GM12878 (cell line): ENCODE results near the gene ERN1. TPM values are rescaled to one million over a fixed set of nuclear protein-coding genes. Genes with fewer than 3 reads are reported as not detected.
A peak's percentile ranks its signal among the peaks of the same experiment; 100 is the strongest.

Experiments used
- BHLHE40 ChIP-seq, 2 experiments: fragments of 450-650 bp in 1 of 2; IDR thresholded peaks; 2 replicates each; pipeline ENCODE4 v1.6.1; 2011 to 2017; ENCODE audit warnings: low read depth in 2 of 2, borderline replicate concordance in 1 of 2, improper control_type of control experiment in 1 of 2, low read length in 1 of 2, mild to moderate bottlenecking in 1 of 2
- CBFB ChIP-seq: IDR thresholded peaks from 2 replicates; pipeline ENCODE4 v1.6.1; 2016; ENCODE audit warnings: antibody characterized with exemption, low read depth
- CHD1 ChIP-seq: IDR thresholded peaks from 2 replicates; pipeline ENCODE4 v1.6.1; 2012; ENCODE audit warnings: low read depth, low read length, improper control_type of control experiment
- CREM ChIP-seq: IDR thresholded peaks from 2 replicates; pipeline ENCODE4 v1.6.1; 2014; ENCODE audit warnings: antibody characterized with exemption, low read depth
- EZH2 ChIP-seq: IDR thresholded peaks from 2 replicates; pipeline ENCODE4 v1.6.1; 2012; ENCODE audit warnings: low read depth, mild to moderate bottlenecking, control low read depth, inconsistent platforms, low read length, borderline replicate concordance; ENCODE audit not compliant: control insufficient read depth
- JUND ChIP-seq: IDR thresholded peaks from 2 replicates; pipeline ENCODE4 v1.6.1; 2012; ENCODE audit warnings: low read depth, mild to moderate bottlenecking, low read length, improper control_type of control experiment, moderate library complexity
- MTA3 ChIP-seq: IDR thresholded peaks from 2 replicates; pipeline ENCODE4 v1.6.1; 2012; ENCODE audit warnings: low read length, inconsistent platforms, borderline replicate concordance
- PML ChIP-seq: IDR thresholded peaks from 2 replicates; pipeline ENCODE4 v1.6.1; 2012; ENCODE audit warnings: low read length, inconsistent platforms
- SMAD5 ChIP-seq: IDR thresholded peaks from 2 replicates; pipeline ENCODE4 v1.6.1; 2016; ENCODE audit warnings: antibody characterized with exemption, low read depth
- TBL1XR1 ChIP-seq: IDR thresholded peaks from 2 replicates; pipeline ENCODE4 v1.6.1; 2012; ENCODE audit warnings: low read depth, low read length, improper control_type of control experiment
- TCF7 ChIP-seq: IDR thresholded peaks from 2 replicates; pipeline ENCODE4 v1.6.1; 2014; ENCODE audit warnings: antibody characterized with exemption, borderline replicate concordance
- YBX1 ChIP-seq: fragments of 450-650 bp; IDR thresholded peaks from 2 replicates; pipeline ENCODE4 v1.6.1; 2016; ENCODE audit warnings: antibody characterized with exemption
- ZBTB4 ChIP-seq: fragments of 450-650 bp; formaldehyde crosslinking; IDR thresholded peaks from 2 replicates; pipeline ENCODE4 v1.4.0; 2022; ENCODE audit warnings: mild to moderate bottlenecking, moderate library complexity
- ZNF687 ChIP-seq: fragments of 450-650 bp; IDR thresholded peaks from 2 replicates; pipeline ENCODE4 v1.6.1; 2017; ENCODE audit warnings: mild to moderate bottlenecking, moderate library complexity
- polyA plus RNA-seq, 11 experiments: library from polyadenylated mRNA; depleted of rRNA in 4 of 11; unstranded in 6 of 11; stranded (reverse) in 5 of 11; fragments of >200 nt; fragmentation: Nextera tagmentation in 4 of 11; fragmentation: Illumina TruSeq in 1 of 11; extraction: Ambion mirVana in 4 of 11; extraction: Trizol in 1 of 11; gene quantifications; 1 replicate in 1 of 11; 2 replicates in 10 of 11; pipeline versions ENCODE4 v1.2.1 to v1.2.3, GENCODE V29; 2011 to 2016; ENCODE audit warnings: inconsistent platforms in 2 of 11, missing spikeins in 2 of 11, low read depth in 1 of 11
- total RNA-seq, 4 experiments: library from RNA; depleted of rRNA in 3 of 4; stranded (reverse); fragments of >200 nt in 3 of 4; fragmentation: Illumina TruSeq in 1 of 4; extraction: Trizol in 1 of 4; gene quantifications; 2 replicates each; pipeline versions ENCODE4 v1.2.1 to v1.2.3, GENCODE V29; 2013 to 2021
- TF ChIP-seq, protein P1 (sequence below): fragments of 450-650 bp; IDR thresholded peaks from 2 replicates; pipeline ENCODE4 v1.6.1; 2018; ENCODE audit warnings: borderline replicate concordance, mild to moderate bottlenecking; ENCODE audit not compliant: partially characterized antibody
- TF ChIP-seq, protein P2 (sequence below): fragments of 450-650 bp; IDR thresholded peaks from 2 replicates; pipeline ENCODE4 v1.6.1; 2016; ENCODE audit warnings: mild to moderate bottlenecking

Gene ERN1
- total and polyA plus RNA-seq, 10 of the 15 experiments (the other 5 are each of a cell fraction or from before 2014, with no cell fraction given): 2.6 to 19.2 (median 7.6) TPM

GRCh38 chr17:64147110-64148016, 17.4 kb upstream of the ERN1 start (continued):
- TF ChIP-seq, protein P1, sequence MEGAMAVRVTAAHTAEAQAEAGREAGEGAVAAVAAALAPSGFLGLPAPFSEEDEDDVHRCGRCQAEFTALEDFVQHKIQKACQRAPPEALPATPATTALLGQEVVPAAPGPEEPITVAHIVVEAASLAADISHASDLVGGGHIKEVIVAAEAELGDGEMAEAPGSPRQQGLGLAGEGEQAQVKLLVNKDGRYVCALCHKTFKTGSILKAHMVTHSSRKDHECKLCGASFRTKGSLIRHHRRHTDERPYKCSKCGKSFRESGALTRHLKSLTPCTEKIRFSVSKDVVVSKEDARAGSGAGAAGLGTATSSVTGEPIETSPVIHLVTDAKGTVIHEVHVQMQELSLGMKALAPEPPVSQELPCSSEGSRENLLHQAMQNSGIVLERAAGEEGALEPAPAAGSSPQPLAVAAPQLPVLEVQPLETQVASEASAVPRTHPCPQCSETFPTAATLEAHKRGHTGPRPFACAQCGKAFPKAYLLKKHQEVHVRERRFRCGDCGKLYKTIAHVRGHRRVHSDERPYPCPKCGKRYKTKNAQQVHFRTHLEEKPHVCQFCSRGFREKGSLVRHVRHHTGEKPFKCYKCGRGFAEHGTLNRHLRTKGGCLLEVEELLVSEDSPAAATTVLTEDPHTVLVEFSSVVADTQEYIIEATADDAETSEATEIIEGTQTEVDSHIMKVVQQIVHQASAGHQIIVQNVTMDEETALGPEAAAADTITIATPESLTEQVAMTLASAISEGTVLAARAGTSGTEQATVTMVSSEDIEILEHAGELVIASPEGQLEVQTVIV: no peak
- TF ChIP-seq PML (0 out of 2 replicates have a peak, but pooled peaks have one; percentile 27), ZNF687 (no peak), SMAD5 (0 out of 2 replicates have a peak, but pooled peaks have one; percentile 48), BHLHE40 (IDR thresholded peaks at IDR 0.05; ENCODE audit: borderline replicate concordance in 1 of 2, low read depth in 2 of 2, low read length in 1 of 2) (no peak), TCF7 (0 out of 2 replicates have a peak, but pooled peaks have one; percentile 2), EZH2 (no peak), ZBTB4 (0 out of 2 replicates have a peak, but pooled peaks have one; percentile 3), CREM (no peak), MTA3 (peak; percentile 94), CBFB (no peak), CHD1 (no peak), YBX1 (no peak), JUND (no peak), TBL1XR1 (no peak)
- TF ChIP-seq, protein P2, sequence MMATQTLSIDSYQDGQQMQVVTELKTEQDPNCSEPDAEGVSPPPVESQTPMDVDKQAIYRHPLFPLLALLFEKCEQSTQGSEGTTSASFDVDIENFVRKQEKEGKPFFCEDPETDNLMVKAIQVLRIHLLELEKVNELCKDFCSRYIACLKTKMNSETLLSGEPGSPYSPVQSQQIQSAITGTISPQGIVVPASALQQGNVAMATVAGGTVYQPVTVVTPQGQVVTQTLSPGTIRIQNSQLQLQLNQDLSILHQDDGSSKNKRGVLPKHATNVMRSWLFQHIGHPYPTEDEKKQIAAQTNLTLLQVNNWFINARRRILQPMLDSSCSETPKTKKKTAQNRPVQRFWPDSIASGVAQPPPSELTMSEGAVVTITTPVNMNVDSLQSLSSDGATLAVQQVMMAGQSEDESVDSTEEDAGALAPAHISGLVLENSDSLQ: no peak
